B cell (primary cell): ENCODE data around the gene NCDN.

Experiments used
- EZH2 ChIP-seq: IDR thresholded peaks from 2 replicates; pipeline ENCODE4 v1.6.1; 2012; ENCODE audit warnings: borderline replicate concordance, low read depth, mild to moderate bottlenecking, moderate library complexity, low read length; ENCODE audit not compliant: insufficient read depth, poor library complexity, severe bottlenecking
- TF ChIP-seq, protein P1 (sequence below): fragments of 200-600 bp; IDR thresholded peaks from one replicate; pipeline ENCODE4 v1.8.0; 2022; ENCODE audit warnings: antibody characterized with exemption, mild to moderate bottlenecking

DNA sequence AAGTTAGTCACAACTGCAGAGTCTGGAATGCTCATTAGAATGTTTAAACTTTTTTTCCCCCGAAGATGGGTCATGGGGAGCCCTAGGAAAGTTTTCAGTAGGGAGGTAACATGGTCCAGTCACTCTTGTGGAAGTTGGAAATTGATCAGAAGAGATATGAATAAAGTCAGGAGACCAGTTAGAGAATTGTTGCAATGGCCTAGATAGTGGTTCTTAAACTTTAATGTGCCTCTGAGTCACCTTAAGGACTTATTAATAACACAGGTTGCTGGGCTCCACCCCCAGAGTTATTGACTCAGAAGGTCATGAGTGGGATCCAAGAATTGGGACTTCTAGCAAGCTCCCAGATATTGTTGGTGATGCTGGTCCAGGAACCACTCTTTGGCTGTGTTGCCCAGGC is 12.3 kb downstream of the NCDN start:
- TF ChIP-seq EZH2: no peak
- TF ChIP-seq, protein P1, sequence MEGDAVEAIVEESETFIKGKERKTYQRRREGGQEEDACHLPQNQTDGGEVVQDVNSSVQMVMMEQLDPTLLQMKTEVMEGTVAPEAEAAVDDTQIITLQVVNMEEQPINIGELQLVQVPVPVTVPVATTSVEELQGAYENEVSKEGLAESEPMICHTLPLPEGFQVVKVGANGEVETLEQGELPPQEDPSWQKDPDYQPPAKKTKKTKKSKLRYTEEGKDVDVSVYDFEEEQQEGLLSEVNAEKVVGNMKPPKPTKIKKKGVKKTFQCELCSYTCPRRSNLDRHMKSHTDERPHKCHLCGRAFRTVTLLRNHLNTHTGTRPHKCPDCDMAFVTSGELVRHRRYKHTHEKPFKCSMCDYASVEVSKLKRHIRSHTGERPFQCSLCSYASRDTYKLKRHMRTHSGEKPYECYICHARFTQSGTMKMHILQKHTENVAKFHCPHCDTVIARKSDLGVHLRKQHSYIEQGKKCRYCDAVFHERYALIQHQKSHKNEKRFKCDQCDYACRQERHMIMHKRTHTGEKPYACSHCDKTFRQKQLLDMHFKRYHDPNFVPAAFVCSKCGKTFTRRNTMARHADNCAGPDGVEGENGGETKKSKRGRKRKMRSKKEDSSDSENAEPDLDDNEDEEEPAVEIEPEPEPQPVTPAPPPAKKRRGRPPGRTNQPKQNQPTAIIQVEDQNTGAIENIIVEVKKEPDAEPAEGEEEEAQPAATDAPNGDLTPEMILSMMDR: no peak
